GM18505 (cell line): ENCODE results near the gene PCNP.
"Not testable (repeated sequence)": the region's sequence is repeated elsewhere in the genome, so short reads cannot be mapped to it uniquely, and the experiment has no call there.

ENCODE experiments used
- ATAC-seq: cut with Tn5 transposase; IDR thresholded peaks from one replicate; pipeline ENCODE4 v1.9.1; 2021; ENCODE audit not compliant: unreplicated experiment
- POLR2A ChIP-seq: IDR thresholded peaks from 4 replicates; pipeline ENCODE4 v1.6.1; 2011; ENCODE audit warnings: borderline replicate concordance; ENCODE audit not compliant: insufficient read depth, insufficient read length; ENCODE audit errors: extremely low read depth

Gene PCNP, protein sequence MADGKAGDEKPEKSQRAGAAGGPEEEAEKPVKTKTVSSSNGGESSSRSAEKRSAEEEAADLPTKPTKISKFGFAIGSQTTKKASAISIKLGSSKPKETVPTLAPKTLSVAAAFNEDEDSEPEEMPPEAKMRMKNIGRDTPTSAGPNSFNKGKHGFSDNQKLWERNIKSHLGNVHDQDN

DNA sequence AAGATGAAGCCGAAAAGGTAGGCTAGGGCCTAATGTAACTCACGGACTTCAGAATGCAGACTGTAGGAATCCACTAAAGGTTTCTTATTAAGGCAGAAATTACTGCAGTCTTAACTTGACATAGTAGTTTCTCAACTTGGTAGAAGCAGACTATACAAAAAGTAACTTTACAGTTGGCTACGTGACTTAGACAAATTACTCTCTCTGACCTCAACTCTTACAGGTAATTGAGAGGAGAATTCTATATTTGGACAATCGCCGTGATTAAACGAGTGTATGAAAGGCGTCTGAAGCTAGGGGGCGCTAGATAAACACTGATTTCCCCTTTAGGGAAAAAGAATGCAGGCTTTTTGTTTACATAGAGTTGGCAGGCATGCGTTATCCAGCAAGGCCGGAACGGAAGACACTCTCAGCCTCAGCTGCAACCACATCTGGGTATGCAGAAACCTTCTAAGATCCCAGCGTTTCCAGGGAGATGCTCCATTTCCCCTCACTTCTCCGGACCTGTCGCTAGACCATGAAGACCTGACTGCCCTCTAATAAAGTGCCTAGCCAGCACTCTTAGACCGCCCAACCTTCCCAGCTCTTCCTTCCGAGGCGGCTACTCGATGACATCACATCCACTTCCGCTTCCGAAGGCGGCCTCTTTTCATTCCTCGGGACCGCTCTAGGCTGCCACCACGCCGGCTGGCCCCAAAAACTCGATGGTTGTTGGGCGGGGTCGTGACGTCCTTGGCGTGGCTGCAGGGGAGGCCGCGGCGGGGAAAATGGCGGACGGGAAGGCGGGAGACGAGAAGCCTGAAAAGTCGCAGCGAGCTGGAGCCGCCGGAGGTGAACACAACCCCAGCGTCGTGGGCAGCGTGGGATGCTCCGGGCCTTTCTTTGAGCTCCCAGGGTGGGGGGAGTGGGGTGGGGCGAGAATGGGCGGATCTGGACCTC, at the start of gene PCNP:
Gene PCNP (plus strand): TSS at position 732 of the 939 bp plus-strand sequence. CDS start 36 bp downstream, at position 768.
- TF ChIP-seq POLR2A: peak; percentile 82
- peak; percentile 85 for ATAC-seq

DNA sequence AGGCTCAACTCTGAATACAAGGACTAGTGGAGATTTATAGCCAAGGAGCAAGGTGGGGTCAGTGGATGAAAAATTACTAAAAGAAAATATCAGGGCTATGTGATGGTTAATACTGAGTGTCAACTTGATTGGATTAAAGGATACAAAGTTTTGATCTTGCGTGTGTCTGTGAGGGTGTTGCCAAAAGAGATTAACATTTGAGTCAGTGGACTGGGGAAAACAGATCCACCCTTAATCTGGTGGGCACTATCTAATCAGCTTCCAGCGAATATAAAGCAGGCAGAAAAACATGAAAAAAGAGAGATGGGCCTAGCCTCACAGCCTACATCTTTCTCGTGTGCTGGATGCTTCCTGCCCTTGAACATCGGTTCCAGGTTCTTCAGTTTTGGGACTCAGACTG, 46.5 kb upstream of the PCNP start:
- no peak for ATAC-seq
- TF ChIP-seq POLR2A: no peak

DNA sequence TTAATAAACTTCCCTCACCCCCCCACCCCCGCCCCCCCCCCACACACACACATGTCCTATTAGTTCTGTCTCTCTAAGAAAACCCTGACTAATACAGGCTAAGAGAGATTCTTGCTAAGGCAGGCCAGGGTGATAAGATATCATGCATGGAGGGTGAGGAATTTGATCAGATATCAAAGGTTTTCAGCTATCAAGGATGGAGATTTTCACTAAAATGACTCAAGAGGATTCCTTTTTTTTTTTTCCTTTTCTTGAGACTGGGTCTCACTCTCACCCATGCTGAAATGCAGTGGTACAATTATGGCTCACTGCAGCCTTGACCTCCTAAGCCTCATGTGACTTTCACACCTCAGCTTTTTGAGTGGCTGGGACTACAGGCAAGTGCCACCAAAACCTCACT, 46.1 kb upstream of the PCNP start:
- ATAC-seq: no peak
- no peak for TF ChIP-seq POLR2A

DNA sequence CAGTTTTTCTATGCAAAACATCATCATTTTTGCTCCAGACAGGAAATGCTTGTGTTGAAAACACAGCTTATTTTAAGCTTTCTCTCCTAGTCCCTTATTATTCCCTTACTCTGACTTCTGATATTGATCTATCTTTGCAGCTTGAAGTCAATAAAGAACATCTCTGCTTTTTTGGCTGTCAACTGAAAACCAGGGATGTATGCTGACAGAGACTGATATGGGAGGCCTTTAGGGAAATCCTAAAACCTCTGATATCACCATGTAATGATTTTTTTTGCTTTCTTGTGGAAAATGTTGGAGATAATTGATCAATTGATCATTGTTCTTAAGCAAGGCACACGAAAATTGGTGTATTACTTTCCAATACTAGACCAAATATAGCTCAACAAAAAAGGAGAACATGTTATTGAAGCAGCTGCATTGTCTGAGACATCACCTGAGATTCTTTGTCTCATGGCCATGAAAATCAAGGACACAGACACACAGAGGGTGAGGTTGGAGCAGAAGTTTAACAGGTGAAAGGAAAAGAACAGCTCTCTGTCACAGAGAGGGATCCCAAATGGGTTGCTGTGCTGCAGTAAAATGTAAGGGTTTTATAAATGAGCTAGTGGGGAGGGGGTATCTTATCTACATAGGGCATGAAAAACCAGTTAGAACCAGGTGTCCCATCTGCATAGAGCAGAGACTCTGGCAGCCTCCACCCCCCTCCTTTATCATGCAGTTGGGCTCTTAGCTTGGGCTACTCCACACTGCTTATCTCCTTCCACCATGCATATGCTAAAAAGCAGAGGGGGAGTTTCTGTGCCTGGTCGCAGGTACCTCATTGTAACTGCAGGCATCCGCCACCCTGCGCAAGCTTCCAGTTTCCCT, 43.9 kb upstream of the PCNP start:
- no peak for ATAC-seq
- TF ChIP-seq POLR2A: no peak

DNA sequence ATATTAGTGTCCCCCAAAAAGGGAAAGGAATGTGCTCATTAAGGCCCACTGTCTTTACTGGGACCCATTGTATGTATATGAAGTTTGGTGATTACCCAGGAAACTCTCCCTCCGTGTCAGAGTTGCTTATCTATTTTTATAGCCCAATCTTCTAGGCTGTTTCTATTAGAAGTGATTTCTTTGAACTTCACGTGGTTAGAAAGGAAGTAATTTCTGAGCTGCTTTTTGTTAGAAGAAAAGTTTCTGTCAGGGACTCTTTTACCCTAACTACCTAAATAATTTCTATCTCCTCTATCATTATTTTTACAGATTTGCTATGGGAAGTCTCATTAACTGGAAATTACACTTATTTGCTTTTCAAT, 43.3 kb upstream of the PCNP start:
- ATAC-seq: no peak
- TF ChIP-seq POLR2A: no peak

DNA sequence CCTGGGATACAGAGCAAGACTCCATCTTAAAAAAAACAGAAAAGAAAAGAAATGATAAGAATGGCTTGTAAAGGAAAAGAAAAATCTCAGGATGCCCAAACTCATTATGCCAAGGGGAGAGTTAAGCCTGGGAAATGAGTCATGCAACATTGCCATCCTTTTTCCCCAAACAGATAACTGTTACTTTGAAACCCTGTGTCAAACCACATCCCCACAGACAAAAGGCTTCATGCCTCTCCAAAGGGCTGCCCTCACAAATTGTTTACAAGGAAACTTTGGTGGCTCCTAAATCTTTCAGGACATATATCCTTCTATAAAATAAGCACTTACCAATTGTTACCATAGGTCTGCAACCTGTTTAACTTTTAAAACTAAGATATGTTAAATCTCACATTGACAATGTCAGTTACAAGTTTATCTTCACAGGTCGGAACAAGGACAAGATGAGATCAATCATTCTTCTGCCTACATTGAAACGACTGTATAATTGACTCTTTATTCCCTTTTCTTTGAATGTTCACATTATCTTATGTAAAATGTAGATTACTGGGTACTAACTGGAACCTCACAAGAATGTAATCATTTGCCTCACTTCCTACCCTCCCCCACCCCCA, 42.4 kb upstream of the PCNP start:
- ATAC-seq: no peak

DNA sequence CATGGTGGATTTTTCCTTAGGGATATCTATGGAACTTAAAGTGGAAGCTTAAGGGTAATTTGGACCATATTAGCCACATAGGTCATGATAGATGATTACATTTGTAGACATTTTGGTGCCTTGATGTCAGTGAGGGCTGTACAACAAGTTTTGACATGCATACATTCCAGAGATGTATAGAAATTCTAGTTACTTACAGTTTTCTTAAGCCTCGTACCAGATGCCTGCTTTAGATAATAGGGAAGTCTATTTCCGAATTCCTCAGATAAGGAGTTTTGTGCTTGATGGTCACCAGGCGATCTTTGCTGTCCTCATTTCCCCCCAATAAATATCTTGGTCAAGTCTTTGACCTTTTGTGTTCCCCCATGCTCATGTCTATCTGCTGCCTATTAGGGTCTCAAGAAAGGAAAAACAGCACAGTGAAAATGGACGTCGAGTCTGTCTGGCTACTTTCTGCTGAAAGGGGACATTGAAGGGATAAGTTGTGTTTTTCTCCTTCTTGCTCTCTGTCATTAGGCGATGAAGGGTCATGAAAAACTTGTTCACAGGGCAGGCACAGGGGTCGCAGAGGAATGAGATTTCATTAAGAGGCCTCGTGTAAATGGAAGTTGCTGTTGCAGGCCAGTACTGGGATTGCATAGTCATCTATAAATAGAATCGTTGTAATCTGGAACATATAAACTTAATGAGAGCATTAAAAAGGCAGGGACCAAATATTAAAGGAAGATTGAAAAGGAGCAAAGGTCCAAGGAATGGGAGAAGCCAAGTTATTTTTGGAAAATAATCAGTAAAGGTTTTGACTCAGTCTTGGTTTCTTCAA, 41.0 kb upstream of the PCNP start:
- no peak for ATAC-seq
- TF ChIP-seq POLR2A: no peak

More for the DNA sequence above, 42.4 kb upstream of the PCNP start:
- TF ChIP-seq POLR2A: no peak

DNA sequence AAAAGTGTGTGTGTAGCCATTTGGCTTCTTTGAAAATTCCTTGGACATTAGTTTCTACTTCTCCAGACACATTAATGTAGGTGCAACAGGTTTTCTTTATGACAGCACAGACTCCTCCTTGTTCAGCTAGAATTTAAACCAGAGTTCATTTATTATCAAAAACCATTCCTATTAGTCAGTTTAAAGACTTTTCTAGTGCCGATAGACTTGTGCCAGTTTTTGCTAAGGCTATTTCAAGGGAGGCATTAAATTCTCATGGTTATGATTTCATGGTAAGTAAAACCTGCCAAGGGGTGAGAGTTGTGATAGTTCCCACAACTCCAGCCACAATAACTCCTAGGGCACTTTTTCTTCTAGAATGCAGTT, 40.4 kb upstream of the PCNP start:
- ATAC-seq: no peak

DNA sequence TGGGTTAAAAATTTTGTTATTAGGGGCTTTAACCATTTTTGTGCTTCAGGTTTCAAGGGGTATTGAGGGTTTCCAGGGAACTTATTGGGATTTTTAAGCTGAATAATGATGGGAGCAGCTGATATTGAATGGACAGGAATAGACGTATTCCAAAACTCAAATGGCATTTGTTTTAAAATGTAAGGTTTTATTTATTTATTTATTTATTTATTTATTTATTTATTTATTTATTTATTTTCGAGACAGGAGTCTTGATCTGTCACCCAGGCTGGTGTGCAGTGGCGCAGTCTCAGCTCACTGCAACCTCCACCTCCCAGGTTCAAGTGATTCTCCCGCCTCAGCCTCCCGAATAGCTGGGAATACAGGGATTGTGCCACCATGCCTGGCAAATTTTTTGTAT, 38.8 kb upstream of the PCNP start:
- ATAC-seq: no peak
- no peak for TF ChIP-seq POLR2A

More for the DNA sequence above, 40.4 kb upstream of the PCNP start:
- no peak for TF ChIP-seq POLR2A

DNA sequence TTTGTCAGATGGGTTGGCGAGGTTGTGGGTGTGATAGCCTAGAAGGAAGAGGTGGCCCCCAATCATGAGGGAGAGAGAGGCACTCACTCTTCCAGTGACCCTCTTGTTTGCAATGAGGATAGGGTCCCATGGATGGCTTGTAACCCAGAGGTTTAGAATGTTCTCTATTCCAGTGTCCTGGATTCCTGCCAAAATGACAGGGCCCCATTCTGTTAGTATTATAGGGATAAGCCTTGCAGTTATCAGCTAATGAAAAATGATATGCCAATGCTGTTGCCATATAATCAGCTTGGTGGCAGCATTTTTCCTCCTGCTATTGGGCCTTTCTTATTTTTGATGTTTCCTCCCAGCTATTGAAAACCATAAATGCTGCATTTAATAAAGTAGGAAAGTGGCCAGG, 37.7 kb upstream of the PCNP start:
- no peak for ATAC-seq

DNA sequence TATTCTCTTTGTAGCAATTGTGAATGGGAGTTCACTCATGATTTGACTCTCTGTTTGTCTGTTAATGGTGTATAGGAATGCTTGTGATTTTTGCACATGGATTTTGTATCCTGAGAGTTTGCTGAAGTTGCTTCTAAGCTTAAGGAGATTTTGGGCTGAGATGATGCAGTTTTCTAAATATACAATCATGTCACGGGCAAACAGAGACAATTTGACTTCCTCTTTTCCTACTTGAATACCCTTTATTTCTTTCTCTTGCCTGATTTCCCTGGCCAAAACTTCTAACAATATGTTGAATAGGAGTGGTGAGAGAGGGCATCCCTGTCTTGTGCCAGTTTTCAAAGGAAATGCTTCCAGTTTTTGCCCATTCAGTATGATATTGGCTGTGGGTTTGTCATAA, 37.0 kb upstream of the PCNP start:
- ATAC-seq: not testable (repeated sequence)

More for the DNA sequence above, 37.7 kb upstream of the PCNP start:
- TF ChIP-seq POLR2A: no peak

DNA sequence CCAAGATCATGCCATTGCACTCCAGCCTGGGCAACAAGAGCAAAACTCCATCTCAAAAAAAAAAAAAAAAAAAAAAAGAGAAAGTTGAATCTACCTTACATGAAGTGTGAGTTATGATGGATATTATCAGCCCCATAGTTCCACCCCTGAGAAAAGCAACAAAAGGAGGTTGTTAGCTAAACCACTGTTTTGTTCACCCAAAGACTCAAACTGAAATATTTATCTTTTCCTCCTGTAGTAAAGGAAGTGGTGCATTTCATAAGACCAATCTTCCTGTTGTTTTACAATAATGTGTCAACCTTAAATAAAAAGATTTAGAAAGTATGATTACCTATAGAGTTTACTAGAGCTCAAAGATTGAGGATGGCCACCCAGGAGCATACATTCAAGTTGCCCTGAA, 31.0 kb upstream of the PCNP start:
- TF ChIP-seq POLR2A: no peak
- ATAC-seq: no peak
